HFFc6 (cell line): ENCODE measurements around the gene CA7. TPM values are rescaled to one million over a fixed set of nuclear protein-coding genes. Genes with fewer than 3 reads are reported as not detected.
"Not testable (repeated sequence)": the region's sequence is repeated elsewhere in the genome, so short reads cannot be mapped to it uniquely, and the experiment has no call there.

Experiments
- DNase-seq: peaks from one replicate; pipeline ENCODE4 v3.0.0-alpha.2; 2018
- H3K27ac Mint-ChIP-seq: 2 replicates; pipeline ENCODE4 v1.8.0; 2020; ENCODE audit warnings: mild to moderate bottlenecking, mixed read lengths
- H3K27me3 Mint-ChIP-seq: 2 replicates; pipeline ENCODE4 v1.8.0; 2021; ENCODE audit warnings: mild to moderate bottlenecking, moderate library complexity, mixed read lengths; ENCODE audit not compliant: insufficient read depth
- H3K36me3 Mint-ChIP-seq: 2 replicates; pipeline ENCODE4 v1.8.0; 2021; ENCODE audit warnings: low read depth, mixed read lengths
- H3K4me1 Mint-ChIP-seq: 2 replicates; pipeline ENCODE4 v1.8.0; 2020; ENCODE audit warnings: low read depth, mixed read lengths
- H3K4me3 Mint-ChIP-seq: 2 replicates; pipeline ENCODE4 v1.8.0; 2020; ENCODE audit warnings: mild to moderate bottlenecking, moderate library complexity, mixed read lengths
- H3K9me3 Mint-ChIP-seq: 2 replicates; pipeline ENCODE4 v1.8.0; 2020; ENCODE audit warnings: mild to moderate bottlenecking, mixed read lengths
- CTCF ChIP-seq: fragments of 200-600 bp; sonication (generic); IDR thresholded peaks from 2 replicates; pipeline ENCODE4 v1.5.0; 2021; ENCODE audit warnings: antibody characterized with exemption, mild to moderate bottlenecking
- total RNA-seq, 6 experiments: library from RNA; stranded (reverse); fragmentation: NEBNext Ultra II Directional; extraction: Animal tissue kit (Norgen Biotek cat#: 25700); gene quantifications; 2 replicates in 1 of 6; 3 replicates in 5 of 6; pipeline ENCODE4 v1.2.3, GENCODE V29; 2021

The CA7 gene
- total RNA-seq, 6 experiments from 2014 or later, result not detected

- Mint-ChIP-seq H3K27me3 (peaks cover 3% of the 10 kb centered on the region; the same call in 1 of the 2 replicates), H3K36me3 (no peaks in the 10 kb centered on the region), H3K9me3 (no peaks in the 10 kb centered on the region), H3K27ac (no peak overlapping the region), H3K4me3 (no peak overlapping the region), H3K4me1 (peaks cover 14% of the 10 kb centered on the region)
- TF ChIP-seq CTCF, result no peak
- DNase-seq, result no peak
Measured at GRCh38 chr16:66863707-66864106, 19.5 kb downstream of the CA7 start.

DNA sequence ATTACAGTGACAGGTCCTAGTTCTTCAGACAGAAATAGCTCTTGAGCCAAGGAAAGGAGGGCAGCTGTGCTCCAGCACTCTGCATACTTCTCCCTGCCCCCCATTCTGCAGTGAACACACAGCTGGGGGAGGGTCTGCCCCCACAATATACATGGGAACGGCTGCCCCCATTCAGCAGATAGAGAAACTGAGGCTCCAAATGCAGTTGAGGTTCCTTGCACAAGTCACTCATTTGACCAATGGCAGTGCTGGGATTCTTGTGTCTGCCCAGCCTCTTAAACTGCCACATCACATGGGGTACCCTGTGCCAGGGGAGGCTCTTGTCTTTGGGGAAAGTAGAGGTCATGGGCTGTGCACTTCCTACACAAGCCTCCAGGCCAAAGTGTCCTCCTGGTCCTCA is 25.2 kb downstream of the CA7 start:
- DNase-seq, result no peak
- no peaks in the 10 kb centered on the region for H3K27me3 Mint-ChIP-seq
- no peak overlapping the region for H3K4me3 Mint-ChIP-seq
- no peak overlapping the region for H3K27ac Mint-ChIP-seq
- no peak for TF ChIP-seq CTCF
- no peaks in the 10 kb centered on the region for H3K36me3 Mint-ChIP-seq
- peaks cover 33% of the 10 kb centered on the region for H3K4me1 Mint-ChIP-seq
- H3K9me3 Mint-ChIP-seq, result no peaks in the 10 kb centered on the region

DNA sequence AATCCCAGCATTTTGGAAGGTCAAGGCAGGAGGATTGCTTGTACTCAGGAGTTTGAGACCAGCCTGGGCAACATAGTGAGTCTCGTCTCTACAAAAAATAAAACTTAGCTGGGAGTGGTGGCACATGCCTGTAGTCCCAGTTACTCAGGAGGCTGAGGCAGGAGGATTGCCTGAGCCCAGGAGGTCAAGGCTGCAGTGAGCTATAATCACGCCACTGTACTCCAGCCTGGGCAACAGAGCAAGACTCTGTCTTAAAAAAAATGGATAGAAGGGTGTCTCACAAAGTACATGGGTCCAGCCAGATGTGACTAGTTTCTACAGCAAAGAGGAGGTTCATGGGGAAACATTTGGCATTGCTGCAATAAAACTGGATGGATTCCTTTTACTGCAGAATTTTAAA is 27.1 kb downstream of the CA7 start:
- not testable (repeated sequence) for DNase-seq, H3K4me3 Mint-ChIP-seq, H3K9me3 Mint-ChIP-seq, H3K27me3 Mint-ChIP-seq, H3K27ac Mint-ChIP-seq, H3K36me3 Mint-ChIP-seq
- H3K4me1 Mint-ChIP-seq, result peaks cover 53% of the 10 kb centered on the region

GRCh38 chr16:66871840-66872239 is 27.6 kb downstream of the CA7 start:
- Mint-ChIP-seq H3K4me3 (no peak overlapping the region), H3K9me3 (no peaks in the 10 kb centered on the region), H3K27me3 (no peaks in the 10 kb centered on the region), H3K36me3 (no peaks in the 10 kb centered on the region), H3K27ac (no peak overlapping the region), H3K4me1 (peaks cover 53% of the 10 kb centered on the region)
- TF ChIP-seq CTCF, result no peak
- DNase-seq, result no peak

GRCh38 chr16:66872559-66872942 is 28.3 kb downstream of the CA7 start:
- Mint-ChIP-seq H3K4me3 (peak overlapping the region; percentile 95), H3K27ac (peak overlapping the region; percentile 96), H3K36me3 (no peaks in the 10 kb centered on the region), H3K4me1 (peaks cover 53% of the 10 kb centered on the region), H3K27me3 (no peaks in the 10 kb centered on the region), H3K9me3 (no peaks in the 10 kb centered on the region)
- DNase-seq, result no peak
- no peak for TF ChIP-seq CTCF

DNA sequence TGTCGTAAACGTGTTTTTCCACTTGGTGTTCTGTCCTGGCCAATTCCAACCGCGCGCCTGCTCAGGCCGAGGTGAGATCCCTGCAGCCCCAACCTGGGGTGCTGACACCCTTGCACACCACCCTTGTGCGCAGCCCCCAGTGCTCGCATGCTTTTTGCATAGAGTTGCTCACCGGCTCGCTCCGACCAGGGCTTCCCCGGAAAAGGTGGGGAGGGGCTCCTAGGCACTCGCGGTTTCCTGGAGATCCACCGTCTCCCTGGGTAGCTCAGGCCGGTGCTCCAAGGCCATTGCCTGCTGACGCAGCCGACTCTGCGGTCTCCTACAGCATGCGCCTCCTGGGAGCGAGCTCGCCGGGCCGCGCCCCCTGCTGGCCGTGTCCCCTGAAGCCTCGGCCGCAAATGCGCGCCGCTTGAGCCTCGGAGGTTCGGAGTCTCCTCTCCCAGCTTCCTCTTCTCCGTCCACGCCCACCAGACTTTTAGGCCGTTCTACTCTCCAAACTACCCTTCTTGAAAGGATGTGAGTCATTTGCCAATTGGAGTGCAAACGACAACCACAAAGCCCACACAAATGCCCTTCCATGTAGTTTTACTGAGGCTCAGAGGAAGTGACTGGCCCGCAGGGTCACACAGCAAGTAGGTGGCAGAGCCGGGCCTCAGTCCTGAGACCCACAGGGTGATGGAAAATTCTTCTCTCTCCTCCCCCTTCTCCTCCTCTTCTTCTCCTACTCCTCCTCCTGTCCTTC is 28.9 kb downstream of the CA7 start:
- Mint-ChIP-seq H3K27ac (peak overlapping the region; percentile 96), H3K9me3 (no peaks in the 10 kb centered on the region), H3K4me3 (peak overlapping the region; percentile 95), H3K27me3 (no peaks in the 10 kb centered on the region), H3K4me1 (peaks cover 51% of the 10 kb centered on the region), H3K36me3 (no peaks in the 10 kb centered on the region)
- DNase-seq, result peak; percentile 100
- peak; percentile 98 for TF ChIP-seq CTCF
